Measurements from ENCODE around the gene THBS2.

The THBS2 gene

DNA sequence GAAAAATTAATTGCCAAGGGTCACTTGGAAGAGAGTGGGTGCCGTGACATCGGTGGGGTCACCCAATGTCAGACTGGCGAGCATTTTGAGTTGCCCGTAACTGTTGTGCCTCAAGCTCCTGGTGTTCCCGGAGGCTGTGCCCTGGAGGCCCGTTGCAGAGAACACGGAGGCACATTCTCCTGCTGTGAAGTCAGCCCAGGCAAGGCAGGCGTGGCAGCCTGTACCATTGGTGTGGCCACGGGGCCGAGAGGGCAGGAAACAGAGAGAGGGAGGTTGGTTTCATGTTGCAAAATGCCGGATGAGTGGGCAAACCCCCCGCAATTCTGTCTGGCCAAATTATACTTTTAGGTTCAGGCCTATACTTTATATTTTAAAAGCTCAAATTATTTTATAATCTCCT lies 81.2 kb downstream of the THBS2 start:
- H3K4me3 ChIP-seq (ENCODE audit: low read length): no peak overlapping the region
- no peak for DNase-seq (ENCODE audit: low read depth, low spot score)
- H3K36me3 ChIP-seq (ENCODE audit: control insufficient read depth, insufficient read depth, low read length): no peaks in the 10 kb centered on the region; the same call in 1 of the 2 replicates
- H3K9me3 ChIP-seq (ENCODE audit: control insufficient read depth, insufficient read depth, low read length): no peaks in the 10 kb centered on the region
- no peak overlapping the region for H3K27ac ChIP-seq (ENCODE audit: low read length)
- no peaks in the 10 kb centered on the region for H3K4me1 ChIP-seq (ENCODE audit: control insufficient read depth, insufficient read depth, low read length)
- H3K27me3 ChIP-seq (ENCODE audit: control insufficient read depth, insufficient read depth, low read length): no peaks in the 10 kb centered on the region
- WGBS (ENCODE audit: insufficient coverage, insufficient read length): no CpG with 5 or more reads among the region's 12 CpGs

DNA sequence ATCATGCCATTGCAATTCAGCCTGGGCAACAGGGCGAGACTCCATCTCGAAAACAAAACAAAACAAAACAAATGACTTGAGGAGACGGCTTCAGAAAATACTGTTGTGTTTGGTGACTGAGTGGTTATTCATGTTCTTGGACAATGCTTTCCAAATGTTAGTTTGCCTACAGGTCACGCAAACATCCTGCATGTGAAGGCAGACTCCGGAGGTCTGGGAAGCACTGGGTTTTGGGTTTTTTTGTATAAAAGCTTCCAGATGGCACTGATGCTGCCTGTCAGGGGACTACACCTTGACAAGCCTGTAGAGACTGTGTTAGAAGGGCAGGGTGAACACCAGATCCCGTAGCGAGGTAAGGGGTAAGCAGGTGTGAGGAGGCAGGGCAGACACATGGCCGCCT lies 81.7 kb downstream of the THBS2 start:
- Histone ChIP-seq H3K4me1 (ENCODE audit: control insufficient read depth, insufficient read depth, low read length) (no peaks in the 10 kb centered on the region), H3K27ac (ENCODE audit: low read length) (no peak overlapping the region), H3K4me3 (ENCODE audit: low read length) (no peak overlapping the region), H3K36me3 (ENCODE audit: control insufficient read depth, insufficient read depth, low read length) (no peaks in the 10 kb centered on the region; the same call in 1 of the 2 replicates), H3K27me3 (ENCODE audit: control insufficient read depth, insufficient read depth, low read length) (no peaks in the 10 kb centered on the region), H3K9me3 (ENCODE audit: control insufficient read depth, insufficient read depth, low read length) (no peaks in the 10 kb centered on the region)
- no peak for DNase-seq (ENCODE audit: low read depth, low spot score)
- WGBS (ENCODE audit: insufficient coverage, insufficient read length): no CpG with 5 or more reads among the region's 8 CpGs

DNA sequence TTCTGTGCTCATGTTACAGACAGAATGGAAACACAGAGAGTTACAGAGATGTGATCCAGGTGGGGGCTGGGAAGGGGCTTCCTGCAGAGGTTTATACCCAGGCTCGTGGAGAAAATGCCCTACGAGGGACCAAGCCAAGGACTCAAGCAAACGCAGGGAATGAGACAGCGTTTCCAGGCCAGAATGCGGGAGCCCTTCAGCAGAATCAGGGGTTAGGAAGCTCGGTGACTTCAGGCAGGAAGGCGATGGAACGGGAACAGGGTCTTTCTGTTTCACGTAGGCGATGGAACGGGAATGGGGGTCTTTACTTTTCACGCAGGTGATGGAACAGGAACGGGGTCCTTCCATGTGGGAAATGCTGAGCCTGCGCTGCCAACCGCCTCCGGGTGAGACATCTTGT lies 82.6 kb downstream of the THBS2 start:
- H3K9me3 ChIP-seq (ENCODE audit: control insufficient read depth, insufficient read depth, low read length): no peaks in the 10 kb centered on the region
- H3K4me3 ChIP-seq (ENCODE audit: low read length): no peak overlapping the region
- no CpG with 5 or more reads among the region's 16 CpGs for WGBS (ENCODE audit: insufficient coverage, insufficient read length)
- H3K4me1 ChIP-seq (ENCODE audit: control insufficient read depth, insufficient read depth, low read length): no peaks in the 10 kb centered on the region
- H3K27me3 ChIP-seq (ENCODE audit: control insufficient read depth, insufficient read depth, low read length): no peaks in the 10 kb centered on the region
- H3K36me3 ChIP-seq (ENCODE audit: control insufficient read depth, insufficient read depth, low read length): no peaks in the 10 kb centered on the region; the same call in 1 of the 2 replicates
- H3K27ac ChIP-seq (ENCODE audit: low read length): no peak overlapping the region
- no peak for DNase-seq (ENCODE audit: low read depth, low spot score)

GRCh38 chr6:169170583-169170955 lies 83.1 kb downstream of the THBS2 start:
- no CpG with 5 or more reads among the region's 11 CpGs for WGBS (ENCODE audit: insufficient coverage, insufficient read length)
- H3K27me3 ChIP-seq (ENCODE audit: control insufficient read depth, insufficient read depth, low read length): no peaks in the 10 kb centered on the region
- no peaks in the 10 kb centered on the region for H3K9me3 ChIP-seq (ENCODE audit: control insufficient read depth, insufficient read depth, low read length)
- H3K4me3 ChIP-seq (ENCODE audit: low read length): no peak overlapping the region
- DNase-seq (ENCODE audit: low read depth, low spot score): no peak
- no peaks in the 10 kb centered on the region; the same call in 1 of the 2 replicates for H3K36me3 ChIP-seq (ENCODE audit: control insufficient read depth, insufficient read depth, low read length)
- H3K27ac ChIP-seq (ENCODE audit: low read length): no peak overlapping the region
- no peaks in the 10 kb centered on the region for H3K4me1 ChIP-seq (ENCODE audit: control insufficient read depth, insufficient read depth, low read length)

DNA sequence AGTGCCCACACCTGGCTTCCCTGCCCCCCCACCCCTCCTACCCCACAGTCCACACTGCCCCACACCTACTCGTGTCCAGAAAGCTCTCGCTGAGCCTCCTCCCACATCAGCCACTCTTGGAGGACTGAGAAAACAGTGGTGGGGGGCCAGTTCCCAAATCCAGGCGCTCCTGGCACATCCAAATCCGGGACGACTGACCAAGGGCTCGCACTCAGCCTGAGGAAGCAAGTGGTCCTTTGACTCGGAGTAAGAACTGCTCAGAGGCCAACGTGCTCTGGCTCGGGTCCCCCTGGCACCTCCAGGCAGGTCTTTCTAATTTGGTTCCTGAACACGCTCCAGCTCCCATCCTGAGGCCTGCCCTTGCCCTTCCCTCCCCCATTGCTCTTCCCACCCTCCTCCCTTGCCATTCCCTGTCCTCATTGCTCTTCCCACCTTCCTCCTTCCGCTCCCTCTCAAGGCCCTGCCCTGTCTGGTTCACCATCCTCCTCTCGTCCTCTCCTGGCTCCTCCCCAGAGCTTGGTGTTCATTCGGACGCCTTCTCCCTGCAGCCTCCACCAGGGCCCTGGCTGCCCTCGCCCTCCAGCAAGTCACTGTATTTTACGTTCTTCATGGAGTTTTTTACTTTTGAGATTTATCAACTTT lies 83.6 kb downstream of the THBS2 start:
- no peaks in the 10 kb centered on the region for H3K27me3 ChIP-seq (ENCODE audit: control insufficient read depth, insufficient read depth, low read length)
- WGBS (ENCODE audit: insufficient coverage, insufficient read length): no CpG with 5 or more reads among the region's 16 CpGs
- DNase-seq (ENCODE audit: low read depth, low spot score): no peak
- no peaks in the 10 kb centered on the region; the same call in 1 of the 2 replicates for H3K36me3 ChIP-seq (ENCODE audit: control insufficient read depth, insufficient read depth, low read length)
- H3K9me3 ChIP-seq (ENCODE audit: control insufficient read depth, insufficient read depth, low read length): no peaks in the 10 kb centered on the region
- H3K27ac ChIP-seq (ENCODE audit: low read length): no peak overlapping the region
- H3K4me3 ChIP-seq (ENCODE audit: low read length): no peak overlapping the region
- H3K4me1 ChIP-seq (ENCODE audit: control insufficient read depth, insufficient read depth, low read length): no peaks in the 10 kb centered on the region

- no CpG with 5 or more reads among the region's 17 CpGs for WGBS (ENCODE audit: insufficient coverage, insufficient read length)
- no peak overlapping the region for H3K4me3 ChIP-seq (ENCODE audit: low read length)
- no peaks in the 10 kb centered on the region; the same call in 1 of the 2 replicates for H3K36me3 ChIP-seq (ENCODE audit: control insufficient read depth, insufficient read depth, low read length)
- H3K4me1 ChIP-seq (ENCODE audit: control insufficient read depth, insufficient read depth, low read length): no peaks in the 10 kb centered on the region
- no peak for DNase-seq (ENCODE audit: low read depth, low spot score)
- H3K27ac ChIP-seq (ENCODE audit: low read length): no peak overlapping the region
- no peaks in the 10 kb centered on the region for H3K9me3 ChIP-seq (ENCODE audit: control insufficient read depth, insufficient read depth, low read length)
- H3K27me3 ChIP-seq (ENCODE audit: control insufficient read depth, insufficient read depth, low read length): no peaks in the 10 kb centered on the region
Observed at GRCh38 chr6:169169375-169169774, 84.3 kb downstream of the THBS2 start.

- DNase-seq (ENCODE audit: low read depth, low spot score): no peak
- Histone ChIP-seq H3K9me3 (ENCODE audit: control insufficient read depth, insufficient read depth, low read length) (no peaks in the 10 kb centered on the region), H3K27ac (ENCODE audit: low read length) (no peak overlapping the region)
Observed at GRCh38 chr6:169168706-169169105, 84.9 kb downstream of the THBS2 start.

GRCh38 chr6:169168302-169168630 lies 85.4 kb downstream of the THBS2 start:
- WGBS (ENCODE audit: insufficient coverage, insufficient read length): no CpG with 5 or more reads among the region's 15 CpGs
- H3K4me3 ChIP-seq (ENCODE audit: low read length): no peak overlapping the region
- H3K4me1 ChIP-seq (ENCODE audit: control insufficient read depth, insufficient read depth, low read length): no peaks in the 10 kb centered on the region
- no peaks in the 10 kb centered on the region for H3K27me3 ChIP-seq (ENCODE audit: control insufficient read depth, insufficient read depth, low read length)
- H3K9me3 ChIP-seq (ENCODE audit: control insufficient read depth, insufficient read depth, low read length): no peaks in the 10 kb centered on the region
- H3K36me3 ChIP-seq (ENCODE audit: control insufficient read depth, insufficient read depth, low read length): no peaks in the 10 kb centered on the region; the same call in 1 of the 2 replicates
- no peak for DNase-seq (ENCODE audit: low read depth, low spot score)
- H3K27ac ChIP-seq (ENCODE audit: low read length): no peak overlapping the region

More at GRCh38 chr6:169168706-169169105, 84.9 kb downstream of the THBS2 start:
- H3K4me3 ChIP-seq (ENCODE audit: low read length): no peak overlapping the region
- no CpG with 5 or more reads among the region's 16 CpGs for WGBS (ENCODE audit: insufficient coverage, insufficient read length)
- no peaks in the 10 kb centered on the region for H3K4me1 ChIP-seq (ENCODE audit: control insufficient read depth, insufficient read depth, low read length)
- H3K27me3 ChIP-seq (ENCODE audit: control insufficient read depth, insufficient read depth, low read length): no peaks in the 10 kb centered on the region
- no peaks in the 10 kb centered on the region; the same call in 1 of the 2 replicates for H3K36me3 ChIP-seq (ENCODE audit: control insufficient read depth, insufficient read depth, low read length)

GRCh38 chr6:169167581-169168301 lies 85.9 kb downstream of the THBS2 start:
- WGBS (ENCODE audit: insufficient coverage, insufficient read length): no CpG with 5 or more reads among the region's 37 CpGs
- Histone ChIP-seq H3K27ac (ENCODE audit: low read length) (no peak overlapping the region), H3K4me3 (ENCODE audit: low read length) (no peak overlapping the region)

DNA sequence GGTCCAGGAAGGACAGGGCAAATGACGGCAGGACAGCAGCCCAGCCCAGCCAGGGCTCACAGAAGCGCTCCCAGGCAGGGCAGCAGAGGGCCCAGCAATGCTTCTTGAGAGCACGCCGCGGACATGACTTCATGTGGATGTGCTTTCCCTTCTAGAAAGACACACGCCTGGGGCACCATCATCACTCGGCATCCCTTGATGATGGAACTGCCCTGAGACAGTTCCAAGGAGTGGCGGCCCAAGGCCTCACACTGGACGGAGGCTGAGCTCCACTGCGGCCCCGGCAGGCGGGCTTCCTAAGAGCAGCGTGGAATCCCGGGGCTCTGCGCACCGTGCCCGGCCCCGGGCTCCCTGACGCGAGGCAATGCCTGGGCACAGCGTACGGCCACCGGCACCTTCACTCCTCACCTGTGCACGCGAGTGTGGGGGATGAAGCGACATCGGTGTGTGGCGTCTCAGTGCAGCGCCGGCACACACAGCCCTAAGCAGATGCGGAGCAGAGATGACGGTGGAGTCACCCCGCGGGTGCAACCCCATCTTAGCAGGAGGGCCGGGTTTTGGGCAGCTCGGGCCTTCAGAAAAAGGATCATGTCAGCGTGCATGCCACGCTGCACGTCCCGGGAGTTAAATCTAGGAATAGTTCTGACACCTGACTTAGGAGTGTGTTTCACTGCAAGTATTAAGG lies 86.6 kb downstream of the THBS2 start:
- Histone ChIP-seq H3K36me3 (ENCODE audit: control insufficient read depth, insufficient read depth, low read length) (no peaks in the 10 kb centered on the region; the same call in 1 of the 2 replicates), H3K27me3 (ENCODE audit: control insufficient read depth, insufficient read depth, low read length) (no peaks in the 10 kb centered on the region), H3K9me3 (ENCODE audit: control insufficient read depth, insufficient read depth, low read length) (no peaks in the 10 kb centered on the region), H3K4me1 (ENCODE audit: control insufficient read depth, insufficient read depth, low read length) (no peaks in the 10 kb centered on the region), H3K27ac (ENCODE audit: low read length) (no peak overlapping the region), H3K4me3 (ENCODE audit: low read length) (no peak overlapping the region)
- DNase-seq (ENCODE audit: low read depth, low spot score): no peak
- no CpG with 5 or more reads among the region's 40 CpGs for WGBS (ENCODE audit: insufficient coverage, insufficient read length)

More at GRCh38 chr6:169167581-169168301, 85.9 kb downstream of the THBS2 start:
- Histone ChIP-seq H3K27me3 (ENCODE audit: control insufficient read depth, insufficient read depth, low read length) (no peaks in the 10 kb centered on the region), H3K4me1 (ENCODE audit: control insufficient read depth, insufficient read depth, low read length) (no peaks in the 10 kb centered on the region), H3K36me3 (ENCODE audit: control insufficient read depth, insufficient read depth, low read length) (no peaks in the 10 kb centered on the region; the same call in 1 of the 2 replicates), H3K9me3 (ENCODE audit: control insufficient read depth, insufficient read depth, low read length) (no peaks in the 10 kb centered on the region)
- DNase-seq (ENCODE audit: low read depth, low spot score): no peak

Data from iPS DF 6.9 (cell line).